ENCODE measurements around the gene LMO7. TPM values are rescaled to one million over a fixed set of nuclear protein-coding genes. Genes with fewer than 3 reads are reported as not detected.
A peak's percentile ranks its signal among the peaks of the same experiment; 100 is the strongest.

The LMO7 gene
- total and polyA plus RNA-seq, 10 donors, result 2.2 to 15.5 (median 8.2) TPM

GRCh38 chr13:75872980-75873379 lies 236.8 kb downstream of the LMO7 start:
- TF ChIP-seq POLR2AphosphoS5 (IDR thresholded peaks at IDR 0.05) (no peak), CTCF (IDR thresholded peaks at IDR 0.05 in 8 of 11, conservative IDR thresholded peaks at IDR 0.05 in 3 of 11) (no peak)
- H3K9me3 ChIP-seq, result no peaks in the 10 kb centered on the region
- no peak overlapping the region for H3K27ac ChIP-seq
- no peaks in the 10 kb centered on the region for H3K36me3 ChIP-seq
- no peak overlapping the region for H3K4me3 ChIP-seq
- intact Hi-C loops (cut with DNase I; ENCODE audit: low total_unique reads), result loop anchor here (10.0 kb wide), 2 partner anchors 178 to 1102 kb away; no protein-coding TSS in a partner anchor
- no peak for DNase-seq
- peaks cover 0 to 24% (median 0%) of the 10 kb centered on the region in 7 donors for H3K27me3 ChIP-seq (replicated peaks in 1 of 7)
- WGBS, 5 donors, result 19 to 36% (median 31%) methylated on average over 3 of the region's 3 CpGs
- H3K4me1 ChIP-seq, result peaks cover 0 to 20% (median 8%) of the 10 kb centered on the region in 6 donors

- H3K36me3 ChIP-seq, result no peaks in the 10 kb centered on the region
- TF ChIP-seq CTCF (IDR thresholded peaks at IDR 0.05 in 8 of 11, conservative IDR thresholded peaks at IDR 0.05 in 3 of 11) (no peak), POLR2AphosphoS5 (IDR thresholded peaks at IDR 0.05) (no peak)
- WGBS, 5 donors, result 62 to 87% (median 68%) methylated on average over 10 of the region's 10 CpGs
- H3K4me3 ChIP-seq, result no peak overlapping the region
- no peak overlapping the region for H3K27ac ChIP-seq
- DNase-seq, result no peak
- peaks cover 0 to 24% (median 0%) of the 10 kb centered on the region in 7 donors for H3K27me3 ChIP-seq (replicated peaks in 1 of 7)
- intact Hi-C loops (cut with DNase I; ENCODE audit: low total_unique reads), result loop anchor here (10.0 kb wide), 2 partner anchors 179 to 1101 kb away; no protein-coding TSS in a partner anchor
- peaks cover 0 to 20% (median 8%) of the 10 kb centered on the region in 6 donors for H3K4me1 ChIP-seq
- H3K9me3 ChIP-seq, result no peaks in the 10 kb centered on the region
Measured at GRCh38 chr13:75873494-75873893, 237.4 kb downstream of the LMO7 start.

GRCh38 chr13:75875450-75875849 lies 239.3 kb downstream of the LMO7 start:
- no peak for DNase-seq
- H3K9me3 ChIP-seq, result no peaks in the 10 kb centered on the region
- H3K36me3 ChIP-seq, result no peaks in the 10 kb centered on the region
- H3K27ac ChIP-seq, result no peak overlapping the region
- intact Hi-C loops (cut with DNase I; ENCODE audit: low total_unique reads), result loop anchor here (5.0 to 10.0 kb wide), 4 partner anchors 181 to 1099 kb away; no protein-coding TSS in a partner anchor
- H3K4me1 ChIP-seq, result peaks cover 0 to 13% (median 8%) of the 10 kb centered on the region in 6 donors
- H3K27me3 ChIP-seq (replicated peaks in 1 of 7), result peaks cover 0 to 11% (median 0%) of the 10 kb centered on the region in 7 donors
- TF ChIP-seq CTCF (IDR thresholded peaks at IDR 0.05 in 8 of 11, conservative IDR thresholded peaks at IDR 0.05 in 3 of 11), result no peak
- TF ChIP-seq POLR2AphosphoS5 (IDR thresholded peaks at IDR 0.05), result no peak
- TF ChIP-seq POLR2A (IDR thresholded peaks at IDR 0.05), result no peak
- H3K4me3 ChIP-seq, result no peak overlapping the region
- 26 to 49% (median 44%) methylated on average over 1 of the region's 1 CpG for WGBS, 5 donors

- DNase-seq, result no peak
- intact Hi-C loops (cut with DNase I; ENCODE audit: low total_unique reads), result loop anchor here (5.0 to 10.0 kb wide), 4 partner anchors 182 to 1098 kb away; no protein-coding TSS in a partner anchor
- H3K9me3 ChIP-seq, result no peaks in the 10 kb centered on the region
- H3K27ac ChIP-seq, result no peak overlapping the region
- peaks cover 0 to 11% (median 6%) of the 10 kb centered on the region in 6 donors for H3K4me1 ChIP-seq
- peak; percentile 60 to 87 (median 83) for TF ChIP-seq CTCF (IDR thresholded peaks at IDR 0.05 in 8 of 11, conservative IDR thresholded peaks at IDR 0.05 in 3 of 11)
- TF ChIP-seq POLR2A (IDR thresholded peaks at IDR 0.05), result no peak
- no peak for TF ChIP-seq POLR2AphosphoS5 (IDR thresholded peaks at IDR 0.05)
- H3K27me3 ChIP-seq (replicated peaks in 1 of 7), result peaks cover 0 to 6% (median 0%) of the 10 kb centered on the region in 7 donors
- 14 to 19% (median 15%) methylated on average over 11 of the region's 11 CpGs for WGBS, 5 donors
- H3K4me3 ChIP-seq, result no peak overlapping the region
- no peaks in the 10 kb centered on the region for H3K36me3 ChIP-seq
Measured at GRCh38 chr13:75876142-75877050, 240.3 kb downstream of the LMO7 start.

Data from spleen (tissue), 11 donors.